HCT116 (cell line): Measurements from ENCODE around the gene MYRFL.

Experiments used
- CTCF ChIP-seq, 3 experiments: fragments of 200-600 bp in 1 of 3; sonication (generic) in 1 of 3; IDR thresholded peaks in 2 of 3; conservative IDR thresholded peaks in 1 of 3; 2 replicates each; pipeline ENCODE4 v1.5.1; 2012 to 2017; ENCODE audit warnings: low read depth in 2 of 3, low read length in 2 of 3, antibody characterized with exemption in 1 of 3, borderline replicate concordance in 1 of 3, control low read depth in 1 of 3, mild to moderate bottlenecking in 1 of 3, mixed read lengths in 1 of 3, mixed run types in 1 of 3, moderate library complexity in 1 of 3; ENCODE audit not compliant: insufficient read depth in 1 of 3
- EZH2 ChIP-seq: fragments of 200-600 bp; sonication (generic); IDR thresholded peaks from 2 replicates; pipeline ENCODE4 v1.6.1; 2017; ENCODE audit warnings: antibody characterized with exemption, mixed run types
- EZH2phosphoT487 ChIP-seq: fragments of 200-600 bp; IDR thresholded peaks from 2 replicates; pipeline ENCODE4 v1.6.1; 2018; ENCODE audit warnings: antibody characterized with exemption, borderline replicate concordance
- MAX ChIP-seq: IDR thresholded peaks from 2 replicates; pipeline ENCODE4 v1.6.1; 2012
- POLR2A ChIP-seq: IDR thresholded peaks from 2 replicates; pipeline ENCODE4 v1.7.0; 2011; ENCODE audit warnings: borderline replicate concordance; ENCODE audit not compliant: insufficient read depth, insufficient read length; ENCODE audit errors: extremely low read depth
- POLR2AphosphoS5 ChIP-seq: IDR thresholded peaks from 2 replicates; pipeline ENCODE4 v1.6.1; 2011; ENCODE audit warnings: mild to moderate bottlenecking, low read depth, low read length, moderate library complexity
- RAD21 ChIP-seq: IDR thresholded peaks from 2 replicates; pipeline ENCODE4 v1.6.1; 2012; ENCODE audit warnings: low read depth, mild to moderate bottlenecking
- YY1 ChIP-seq: IDR thresholded peaks from 2 replicates; pipeline ENCODE4 v1.6.1; 2011; ENCODE audit warnings: low read length, low read depth, moderate library complexity, mild to moderate bottlenecking; ENCODE audit not compliant: insufficient replicate concordance; ENCODE audit errors: extremely low read depth

GRCh38 chr12:69947897-69948296 lies 122.9 kb downstream of the MYRFL start:
- no peak for TF ChIP-seq POLR2AphosphoS5
- no peak for TF ChIP-seq YY1
- no peak for TF ChIP-seq RAD21
- no peak for TF ChIP-seq EZH2
- no peak for TF ChIP-seq POLR2A
- TF ChIP-seq EZH2phosphoT487: no peak
- TF ChIP-seq CTCF (IDR thresholded peaks at IDR 0.05 in 2 of 3, conservative IDR thresholded peaks at IDR 0.05 in 1 of 3; ENCODE audit: borderline replicate concordance in 1 of 3, insufficient read depth in 1 of 3, low read depth in 2 of 3, low read length in 2 of 3): no peak
- TF ChIP-seq MAX: no peak
